ENCODE measurements around the gene ABTB2.

ABTB2 gene

GRCh38 chr11:34263441-34264091 lies 94.2 kb downstream of the ABTB2 start:
- no peaks in the 10 kb centered on the region for H3K9me3 ChIP-seq (ENCODE audit: control insufficient read depth, low read length)
- no peak overlapping the region for H3K27ac ChIP-seq (ENCODE audit: low read depth, low read length, severe bottlenecking)
- peaks cover 6% of the 10 kb centered on the region for H3K4me1 ChIP-seq (ENCODE audit: control insufficient read depth, insufficient read depth, low read length, poor library complexity, severe bottlenecking)
- WGBS, 2 experiments (ENCODE audit: insufficient coverage in 2 of 2), result 93 to 94% methylated on average over 5 to 7 of the region's 7 CpGs
- H3K4me3 ChIP-seq (ENCODE audit: extremely low read depth, insufficient read depth, low read length, poor library complexity, severe bottlenecking), result no peak overlapping the region
- no peaks in the 10 kb centered on the region for H3K36me3 ChIP-seq (ENCODE audit: control insufficient read depth, insufficient read depth, low read length)

- H3K27ac ChIP-seq (ENCODE audit: low read depth, low read length, severe bottlenecking), result no peak overlapping the region
- H3K9me3 ChIP-seq (ENCODE audit: control insufficient read depth, low read length), result no peaks in the 10 kb centered on the region
- no peak overlapping the region for H3K4me3 ChIP-seq (ENCODE audit: extremely low read depth, insufficient read depth, low read length, poor library complexity, severe bottlenecking)
- H3K36me3 ChIP-seq (ENCODE audit: control insufficient read depth, insufficient read depth, low read length), result no peaks in the 10 kb centered on the region
- peaks cover 1% of the 10 kb centered on the region for H3K4me1 ChIP-seq (ENCODE audit: control insufficient read depth, insufficient read depth, low read length, poor library complexity, severe bottlenecking)
- WGBS, 2 experiments (ENCODE audit: insufficient coverage in 2 of 2), result 89 to 97% methylated on average over 7 to 8 of the region's 8 CpGs
Measured at GRCh38 chr11:34262531-34263081, 95.2 kb downstream of the ABTB2 start.

- H3K4me1 ChIP-seq (ENCODE audit: control insufficient read depth, insufficient read depth, low read length, poor library complexity, severe bottlenecking), result no peaks in the 10 kb centered on the region
- no peak overlapping the region for H3K4me3 ChIP-seq (ENCODE audit: extremely low read depth, insufficient read depth, low read length, poor library complexity, severe bottlenecking)
- WGBS, 2 experiments (ENCODE audit: insufficient coverage in 2 of 2), result no CpG with 5 or more reads among the region's 1 CpG
- H3K9me3 ChIP-seq (ENCODE audit: control insufficient read depth, low read length), result no peaks in the 10 kb centered on the region
- H3K36me3 ChIP-seq (ENCODE audit: control insufficient read depth, insufficient read depth, low read length), result no peaks in the 10 kb centered on the region
- no peak overlapping the region for H3K27ac ChIP-seq (ENCODE audit: low read depth, low read length, severe bottlenecking)
Measured at GRCh38 chr11:34261820-34262219, 96.0 kb downstream of the ABTB2 start.

- no peaks in the 10 kb centered on the region for H3K4me1 ChIP-seq (ENCODE audit: control insufficient read depth, insufficient read depth, low read length, poor library complexity, severe bottlenecking)
- no peak overlapping the region for H3K4me3 ChIP-seq (ENCODE audit: extremely low read depth, insufficient read depth, low read length, poor library complexity, severe bottlenecking)
- H3K36me3 ChIP-seq (ENCODE audit: control insufficient read depth, insufficient read depth, low read length), result no peaks in the 10 kb centered on the region
- 80% methylated on average over 1 of the region's 2 CpGs; no CpG with 5 or more reads in 1 of the 2 experiments for WGBS, 2 experiments (ENCODE audit: insufficient coverage in 2 of 2)
- H3K9me3 ChIP-seq (ENCODE audit: control insufficient read depth, low read length), result no peaks in the 10 kb centered on the region
- no peak overlapping the region for H3K27ac ChIP-seq (ENCODE audit: low read depth, low read length, severe bottlenecking)
Measured at GRCh38 chr11:34261095-34261494, 96.7 kb downstream of the ABTB2 start.

GRCh38 chr11:34260072-34260575 lies 97.7 kb downstream of the ABTB2 start:
- WGBS, 2 experiments (ENCODE audit: insufficient coverage in 2 of 2), result 93 to 98% methylated on average over 7 of the region's 10 CpGs
- no peaks in the 10 kb centered on the region for H3K36me3 ChIP-seq (ENCODE audit: control insufficient read depth, insufficient read depth, low read length)
- H3K4me1 ChIP-seq (ENCODE audit: control insufficient read depth, insufficient read depth, low read length, poor library complexity, severe bottlenecking), result no peaks in the 10 kb centered on the region
- H3K27ac ChIP-seq (ENCODE audit: low read depth, low read length, severe bottlenecking), result no peak overlapping the region
- H3K4me3 ChIP-seq (ENCODE audit: extremely low read depth, insufficient read depth, low read length, poor library complexity, severe bottlenecking), result no peak overlapping the region
- no peaks in the 10 kb centered on the region for H3K9me3 ChIP-seq (ENCODE audit: control insufficient read depth, low read length)

- Histone ChIP-seq H3K4me3 (ENCODE audit: extremely low read depth, insufficient read depth, low read length, poor library complexity, severe bottlenecking) (no peak overlapping the region), H3K4me1 (ENCODE audit: control insufficient read depth, insufficient read depth, low read length, poor library complexity, severe bottlenecking) (no peaks in the 10 kb centered on the region), H3K9me3 (ENCODE audit: control insufficient read depth, low read length) (no peaks in the 10 kb centered on the region), H3K27ac (ENCODE audit: low read depth, low read length, severe bottlenecking) (no peak overlapping the region), H3K36me3 (ENCODE audit: control insufficient read depth, insufficient read depth, low read length) (no peaks in the 10 kb centered on the region)
- 83 to 93% methylated on average over 2 of the region's 3 CpGs for WGBS, 2 experiments (ENCODE audit: insufficient coverage in 2 of 2)
Measured at GRCh38 chr11:34259087-34259486, 98.7 kb downstream of the ABTB2 start.

GRCh38 chr11:34256626-34257025 lies 101.2 kb downstream of the ABTB2 start:
- H3K4me1 ChIP-seq (ENCODE audit: control insufficient read depth, insufficient read depth, low read length, poor library complexity, severe bottlenecking), result peaks cover 9% of the 10 kb centered on the region
- no peaks in the 10 kb centered on the region for H3K9me3 ChIP-seq (ENCODE audit: control insufficient read depth, low read length)
- no peak overlapping the region for H3K27ac ChIP-seq (ENCODE audit: low read depth, low read length, severe bottlenecking)
- H3K36me3 ChIP-seq (ENCODE audit: control insufficient read depth, insufficient read depth, low read length), result no peaks in the 10 kb centered on the region
- WGBS, 2 experiments (ENCODE audit: insufficient coverage in 2 of 2), result 97 to 100% methylated on average over 5 to 6 of the region's 6 CpGs
- no peak overlapping the region for H3K4me3 ChIP-seq (ENCODE audit: extremely low read depth, insufficient read depth, low read length, poor library complexity, severe bottlenecking)

- Histone ChIP-seq H3K4me1 (ENCODE audit: control insufficient read depth, insufficient read depth, low read length, poor library complexity, severe bottlenecking) (peaks cover 14% of the 10 kb centered on the region), H3K27ac (ENCODE audit: low read depth, low read length, severe bottlenecking) (no peak overlapping the region), H3K9me3 (ENCODE audit: control insufficient read depth, low read length) (no peaks in the 10 kb centered on the region), H3K4me3 (ENCODE audit: extremely low read depth, insufficient read depth, low read length, poor library complexity, severe bottlenecking) (no peak overlapping the region), H3K36me3 (ENCODE audit: control insufficient read depth, insufficient read depth, low read length) (no peaks in the 10 kb centered on the region)
- 83% methylated on average over 1 to 3 of the region's 6 CpGs for WGBS, 2 experiments (ENCODE audit: insufficient coverage in 2 of 2)
Measured at GRCh38 chr11:34256150-34256549, 101.7 kb downstream of the ABTB2 start.

GRCh38 chr11:34255101-34255500 lies 102.7 kb downstream of the ABTB2 start:
- peaks cover 21% of the 10 kb centered on the region for H3K4me1 ChIP-seq (ENCODE audit: control insufficient read depth, insufficient read depth, low read length, poor library complexity, severe bottlenecking)
- H3K4me3 ChIP-seq (ENCODE audit: extremely low read depth, insufficient read depth, low read length, poor library complexity, severe bottlenecking), result no peak overlapping the region
- H3K9me3 ChIP-seq (ENCODE audit: control insufficient read depth, low read length), result no peaks in the 10 kb centered on the region
- H3K27ac ChIP-seq (ENCODE audit: low read depth, low read length, severe bottlenecking), result no peak overlapping the region
- 90 to 100% methylated on average over 1 of the region's 2 CpGs for WGBS, 2 experiments (ENCODE audit: insufficient coverage in 2 of 2)
- H3K36me3 ChIP-seq (ENCODE audit: control insufficient read depth, insufficient read depth, low read length), result no peaks in the 10 kb centered on the region

- H3K9me3 ChIP-seq (ENCODE audit: control insufficient read depth, low read length), result no peaks in the 10 kb centered on the region
- H3K4me3 ChIP-seq (ENCODE audit: extremely low read depth, insufficient read depth, low read length, poor library complexity, severe bottlenecking), result no peak overlapping the region
- 82 to 93% methylated on average over 2 to 3 of the region's 4 CpGs for WGBS, 2 experiments (ENCODE audit: insufficient coverage in 2 of 2)
- H3K36me3 ChIP-seq (ENCODE audit: control insufficient read depth, insufficient read depth, low read length), result no peaks in the 10 kb centered on the region
- peaks cover 24% of the 10 kb centered on the region for H3K4me1 ChIP-seq (ENCODE audit: control insufficient read depth, insufficient read depth, low read length, poor library complexity, severe bottlenecking)
- H3K27ac ChIP-seq (ENCODE audit: low read depth, low read length, severe bottlenecking), result no peak overlapping the region
Measured at GRCh38 chr11:34254011-34254410, 103.8 kb downstream of the ABTB2 start.

GRCh38 chr11:34252651-34253050 lies 105.2 kb downstream of the ABTB2 start:
- 90 to 96% methylated on average over 1 to 3 of the region's 3 CpGs for WGBS, 2 experiments (ENCODE audit: insufficient coverage in 2 of 2)
- no peaks in the 10 kb centered on the region for H3K36me3 ChIP-seq (ENCODE audit: control insufficient read depth, insufficient read depth, low read length)
- peaks cover 28% of the 10 kb centered on the region for H3K4me1 ChIP-seq (ENCODE audit: control insufficient read depth, insufficient read depth, low read length, poor library complexity, severe bottlenecking)
- no peak overlapping the region for H3K4me3 ChIP-seq (ENCODE audit: extremely low read depth, insufficient read depth, low read length, poor library complexity, severe bottlenecking)
- no peak overlapping the region for H3K27ac ChIP-seq (ENCODE audit: low read depth, low read length, severe bottlenecking)
- H3K9me3 ChIP-seq (ENCODE audit: control insufficient read depth, low read length), result no peaks in the 10 kb centered on the region

All from mesodermal cell (in vitro differentiated cells).